ENCODE data around the gene SAPCD1.
A peak's percentile ranks its signal among the peaks of the same experiment; 100 is the strongest.
"Not testable (repeated sequence)": the region's sequence is repeated elsewhere in the genome, so short reads cannot be mapped to it uniquely, and the experiment has no call there.

Gene SAPCD1

GRCh38 chr6:31781244-31782125, 19.0 kb downstream of the SAPCD1 start:
- Mint-ChIP-seq H3K4me3 (no peak overlapping the region), H3K36me3 (ENCODE audit: insufficient read depth) (peaks cover 18% of the 10 kb centered on the region), H3K27me3 (no peaks in the 10 kb centered on the region), H3K4me1 (ENCODE audit: low read depth in 2 of 2) (peaks cover 11% of the 10 kb centered on the region in 2 donors), H3K9me3 (no peaks in the 10 kb centered on the region), H3K27ac (peak overlapping the region in 1 of 2 donors; percentile 53)
- DNase-seq (no peak), ATAC-seq (replicated peaks) (no peak)

- Mint-ChIP-seq H3K27me3 (no peaks in the 10 kb centered on the region), H3K27ac (peak overlapping the region in 1 of 2 donors; percentile 53), H3K36me3 (ENCODE audit: insufficient read depth) (peaks cover 16% of the 10 kb centered on the region), H3K4me3 (no peak overlapping the region), H3K9me3 (no peaks in the 10 kb centered on the region), H3K4me1 (ENCODE audit: low read depth in 2 of 2) (peaks cover 3% of the 10 kb centered on the region in 2 donors)
- ATAC-seq (replicated peaks) (no peak), DNase-seq (no peak)
These were observed 19.8 kb downstream of the SAPCD1 start for GRCh38 chr6:31782126-31782855.

- H3K36me3 Mint-ChIP-seq (ENCODE audit: insufficient read depth) = peaks cover 20% of the 10 kb centered on the region
- H3K27ac Mint-ChIP-seq = peak overlapping the region in 1 of 2 donors; percentile 63
- DNase-seq = no peak
- no peak for ATAC-seq (replicated peaks)
- H3K27me3 Mint-ChIP-seq = no peaks in the 10 kb centered on the region
- H3K4me3 Mint-ChIP-seq = no peak overlapping the region
- H3K4me1 Mint-ChIP-seq (ENCODE audit: low read depth in 2 of 2) = no peaks in the 10 kb centered on the region
- H3K9me3 Mint-ChIP-seq = no peaks in the 10 kb centered on the region
These were observed 21.9 kb downstream of the SAPCD1 start for GRCh38 chr6:31784098-31784925.

GRCh38 chr6:31785475-31785874, 23.0 kb downstream of the SAPCD1 start:
- Mint-ChIP-seq H3K9me3 (no peaks in the 10 kb centered on the region), H3K27me3 (no peaks in the 10 kb centered on the region), H3K4me3 (no peak overlapping the region), H3K27ac (no peak overlapping the region), H3K4me1 (ENCODE audit: low read depth in 2 of 2) (peaks cover 0 to 1% of the 10 kb centered on the region in 2 donors), H3K36me3 (ENCODE audit: insufficient read depth) (peaks cover 19% of the 10 kb centered on the region)
- DNase-seq = no peak
- no peak for ATAC-seq (replicated peaks)

- H3K27me3 Mint-ChIP-seq = no peaks in the 10 kb centered on the region
- DNase-seq = peak in 1 of 3 experiments; percentile 39
- peaks cover 16% of the 10 kb centered on the region for H3K36me3 Mint-ChIP-seq (ENCODE audit: insufficient read depth)
- H3K9me3 Mint-ChIP-seq = no peaks in the 10 kb centered on the region
- peak overlapping the region in 1 of 2 donors; percentile 49 for H3K27ac Mint-ChIP-seq
- H3K4me3 Mint-ChIP-seq = no peak overlapping the region
- H3K4me1 Mint-ChIP-seq (ENCODE audit: low read depth in 2 of 2) = peaks cover 19 to 26% of the 10 kb centered on the region in 2 donors
- no peak for ATAC-seq (replicated peaks)
These were observed 29.1 kb downstream of the SAPCD1 start for GRCh38 chr6:31791324-31792089.

DNA sequence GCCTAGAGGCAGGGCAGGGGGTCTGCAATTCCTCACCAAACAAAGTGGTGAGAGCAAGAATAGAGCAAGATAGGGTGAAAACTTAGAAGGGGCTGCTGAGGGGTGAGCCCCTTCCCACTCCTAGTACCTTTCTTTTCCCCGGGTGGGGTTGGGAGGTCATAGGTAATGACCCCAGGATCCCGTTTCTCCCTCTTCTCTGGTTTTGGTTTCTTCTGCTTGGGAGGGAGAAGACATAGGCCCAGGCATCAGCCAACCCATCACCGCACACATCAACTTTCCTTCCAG, 29.6 kb downstream of the SAPCD1 start:
- Mint-ChIP-seq H3K27me3 (no peaks in the 10 kb centered on the region), H3K4me3 (no peak overlapping the region)

DNA sequence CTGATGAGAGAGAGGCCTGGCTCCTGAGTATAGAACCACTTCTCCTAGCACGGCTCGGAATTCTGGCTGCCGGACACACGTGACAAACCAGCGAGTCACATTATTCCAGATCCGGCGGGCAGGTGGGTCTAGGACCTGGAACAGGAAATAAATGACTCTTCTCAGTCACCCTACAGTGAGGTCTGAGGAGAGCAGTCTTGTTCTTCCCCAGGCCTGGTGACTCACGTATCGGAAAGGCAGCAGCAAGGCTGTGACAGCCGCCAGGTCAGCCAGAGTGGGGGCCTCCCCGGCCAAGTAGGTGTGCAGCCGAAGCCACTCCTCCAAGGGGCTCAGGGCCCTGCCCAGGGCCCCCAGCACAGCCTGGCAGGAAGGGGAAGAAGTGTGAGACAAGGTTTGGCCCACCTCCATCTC, 30.3 kb downstream of the SAPCD1 start:
- no peaks in the 10 kb centered on the region for H3K27me3 Mint-ChIP-seq
- no peak for DNase-seq
- H3K36me3 Mint-ChIP-seq (ENCODE audit: insufficient read depth) = peaks cover 13% of the 10 kb centered on the region
- H3K27ac Mint-ChIP-seq = peak overlapping the region; percentile 49 to 98
- H3K4me1 Mint-ChIP-seq (ENCODE audit: low read depth in 2 of 2) = peaks cover 27 to 35% of the 10 kb centered on the region in 2 donors
- ATAC-seq (replicated peaks) = no peak
- H3K9me3 Mint-ChIP-seq = no peaks in the 10 kb centered on the region
- H3K4me3 Mint-ChIP-seq = no peak overlapping the region

More for the DNA sequence above, 29.6 kb downstream of the SAPCD1 start:
- DNase-seq (no peak), ATAC-seq (replicated peaks) (no peak)
- Mint-ChIP-seq H3K36me3 (ENCODE audit: insufficient read depth) (peaks cover 16% of the 10 kb centered on the region), H3K9me3 (no peaks in the 10 kb centered on the region), H3K4me1 (ENCODE audit: low read depth in 2 of 2) (peaks cover 21 to 29% of the 10 kb centered on the region in 2 donors), H3K27ac (peak overlapping the region in 1 of 2 donors; percentile 49)

DNA sequence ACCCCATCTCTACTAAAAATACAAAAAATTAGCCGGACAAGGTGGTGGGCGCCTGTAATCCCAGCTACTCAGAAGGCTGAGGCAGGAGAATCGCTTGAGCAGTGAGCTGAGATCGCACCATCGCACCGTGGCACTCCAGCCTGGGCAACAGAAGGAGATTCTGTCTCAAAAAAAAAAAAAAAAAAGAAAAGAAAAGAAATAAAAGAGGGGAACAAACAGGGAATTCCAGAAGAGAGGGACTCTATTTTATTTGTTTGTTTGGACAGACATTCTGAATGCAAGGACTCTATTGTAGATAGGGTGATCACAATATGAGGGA, 31.4 kb downstream of the SAPCD1 start:
- peaks cover 27 to 37% of the 10 kb centered on the region in 2 donors for H3K4me1 Mint-ChIP-seq (ENCODE audit: low read depth in 2 of 2)
- not testable (repeated sequence) for H3K27me3 Mint-ChIP-seq; ATAC-seq (replicated peaks); DNase-seq; H3K9me3 Mint-ChIP-seq
- H3K4me3 Mint-ChIP-seq = peak overlapping the region; percentile 94 to 97
- H3K27ac Mint-ChIP-seq = peak overlapping the region; percentile 97 to 98
- peaks cover 10% of the 10 kb centered on the region for H3K36me3 Mint-ChIP-seq (ENCODE audit: insufficient read depth)

GRCh38 chr6:31794294-31794865, 31.9 kb downstream of the SAPCD1 start:
- peak overlapping the region; percentile 94 to 97 for H3K4me3 Mint-ChIP-seq
- H3K36me3 Mint-ChIP-seq (ENCODE audit: insufficient read depth) = peaks cover 10% of the 10 kb centered on the region
- H3K9me3 Mint-ChIP-seq = no peaks in the 10 kb centered on the region
- ATAC-seq (replicated peaks) (no peak), DNase-seq (no peak)
- peaks cover 27 to 37% of the 10 kb centered on the region in 2 donors for H3K4me1 Mint-ChIP-seq (ENCODE audit: low read depth in 2 of 2)
- no peaks in the 10 kb centered on the region for H3K27me3 Mint-ChIP-seq
- H3K27ac Mint-ChIP-seq = peak overlapping the region; percentile 97 to 98

- ATAC-seq (replicated peaks) (no peak), DNase-seq (peak in 1 of 3 experiments; percentile 21)
- H3K27ac Mint-ChIP-seq = peak overlapping the region; percentile 97 to 98
- no peaks in the 10 kb centered on the region for H3K9me3 Mint-ChIP-seq
- peak overlapping the region; percentile 94 to 97 for H3K4me3 Mint-ChIP-seq
- no peaks in the 10 kb centered on the region for H3K27me3 Mint-ChIP-seq
- peaks cover 27 to 37% of the 10 kb centered on the region in 2 donors for H3K4me1 Mint-ChIP-seq (ENCODE audit: low read depth in 2 of 2)
- peaks cover 10% of the 10 kb centered on the region for H3K36me3 Mint-ChIP-seq (ENCODE audit: insufficient read depth)
These were observed 32.6 kb downstream of the SAPCD1 start for GRCh38 chr6:31794866-31795615.

- no peaks in the 10 kb centered on the region for H3K9me3 Mint-ChIP-seq
- H3K4me1 Mint-ChIP-seq (ENCODE audit: low read depth in 2 of 2) = peaks cover 27 to 33% of the 10 kb centered on the region in 2 donors
- H3K4me3 Mint-ChIP-seq = peak within 1 kb of the TSS; percentile 94 to 97
- peak within 1 kb of the TSS; percentile 97 to 98 for H3K27ac Mint-ChIP-seq
- H3K27me3 Mint-ChIP-seq = no peaks in the 10 kb centered on the region
- ATAC-seq (replicated peaks) (peak; percentile 87), DNase-seq (peak; percentile 80 to 85 (median 84))
- peaks cover 9% of the 10 kb centered on the region for H3K36me3 Mint-ChIP-seq (ENCODE audit: insufficient read depth)
These were observed 33.3 kb downstream of the SAPCD1 start, which contains the start of gene VARS1 for GRCh38 chr6:31795616-31796298. TSS of gene VARS1 (minus strand) at chr6:31795752. CDS start at chr6:31795217, 535 bp downstream.

Data from effector memory CD8-positive, alpha-beta T cell (primary cell).